Astrocyte (in vitro differentiated cells and primary cell): ENCODE results near the gene FNDC11. TPM values are rescaled to one million over a fixed set of nuclear protein-coding genes. Genes with fewer than 3 reads are reported as not detected.

Experiments
- DNase-seq: peaks from one replicate; pipeline ENCODE4 v3.0.0-alpha.2; 2010; ENCODE audit warnings: low read depth
- FAIRE-seq: peaks from 2 replicates; lab custom pipeline; 2011; peaks lifted over from hg19 to GRCh38; lab: Jason Lieb, UNC
- H2AFZ ChIP-seq: 2 replicates; pipeline ENCODE4 v1.6.0; 2012; ENCODE audit warnings: low read depth, low read length, inconsistent platforms
- H3K27ac ChIP-seq: 2 replicates; pipeline ENCODE4 v1.5.1; 2011; ENCODE audit warnings: low read depth, low read length, inconsistent platforms
- H3K27me3 ChIP-seq: 2 replicates; pipeline ENCODE4 v1.6.0; 2011; ENCODE audit warnings: low read length, inconsistent platforms; ENCODE audit not compliant: insufficient read depth
- H3K36me3 ChIP-seq: 2 replicates; pipeline ENCODE4 v1.5.1; 2011; ENCODE audit warnings: low read length, inconsistent platforms; ENCODE audit not compliant: insufficient read depth
- H3K4me1 ChIP-seq: 2 replicates; pipeline ENCODE4 v1.5.1; 2011; ENCODE audit warnings: low read length, inconsistent platforms; ENCODE audit not compliant: insufficient read depth
- H3K4me2 ChIP-seq: 2 replicates; pipeline ENCODE4 v1.6.0; 2012; ENCODE audit warnings: low read length, inconsistent platforms
- H3K4me3 ChIP-seq: 2 replicates; pipeline ENCODE4 v1.5.1; 2011; ENCODE audit warnings: low read depth, mild to moderate bottlenecking, low read length, inconsistent platforms; ENCODE audit not compliant: insufficient read depth
- H3K79me2 ChIP-seq: 2 replicates; pipeline ENCODE4 v1.6.0; 2012; ENCODE audit warnings: mild to moderate bottlenecking, low read length, inconsistent platforms; ENCODE audit not compliant: insufficient read depth
- H3K9ac ChIP-seq: 2 replicates; pipeline ENCODE4 v1.6.0; 2012; ENCODE audit warnings: mild to moderate bottlenecking, low read length, inconsistent platforms
- H3K9me3 ChIP-seq: 2 replicates; pipeline ENCODE4 v1.5.1; 2012; ENCODE audit warnings: low read depth, mild to moderate bottlenecking, low read length, inconsistent platforms; ENCODE audit not compliant: insufficient read depth
- H4K20me1 ChIP-seq: 2 replicates; pipeline ENCODE4 v1.6.0; 2012; ENCODE audit warnings: low read length, inconsistent platforms; ENCODE audit not compliant: insufficient read depth
- H3K27ac Mint-ChIP-seq: one replicate; pipeline ENCODE4 v1.8.0; 2021; ENCODE audit warnings: mild to moderate bottlenecking, mixed read lengths; ENCODE audit not compliant: unreplicated experiment
- H3K27me3 Mint-ChIP-seq: one replicate; pipeline ENCODE4 v1.8.0; 2021; ENCODE audit warnings: low read depth, mixed read lengths; ENCODE audit not compliant: unreplicated experiment
- H3K36me3 Mint-ChIP-seq: one replicate; pipeline ENCODE4 v1.8.0; 2021; ENCODE audit warnings: low read depth, mixed read lengths; ENCODE audit not compliant: unreplicated experiment
- H3K4me1 Mint-ChIP-seq: one replicate; pipeline ENCODE4 v1.8.0; 2021; ENCODE audit warnings: low read depth, mixed read lengths; ENCODE audit not compliant: unreplicated experiment
- H3K4me3 Mint-ChIP-seq: one replicate; pipeline ENCODE4 v1.8.0; 2021; ENCODE audit warnings: mild to moderate bottlenecking, moderate library complexity, mixed read lengths; ENCODE audit not compliant: unreplicated experiment
- H3K9me3 Mint-ChIP-seq: one replicate; pipeline ENCODE4 v1.8.0; 2021; ENCODE audit warnings: mild to moderate bottlenecking, mixed read lengths; ENCODE audit not compliant: unreplicated experiment
- CTCF ChIP-seq: IDR thresholded peaks from 2 replicates; pipeline ENCODE4 v1.5.1; 2011; ENCODE audit warnings: low read depth, mild to moderate bottlenecking, inconsistent platforms, low read length, moderate library complexity; ENCODE audit not compliant: insufficient read depth
- EZH2 ChIP-seq: IDR thresholded peaks from 2 replicates; pipeline ENCODE4 v1.6.1; 2012; ENCODE audit warnings: mild to moderate bottlenecking, low read length, inconsistent platforms; ENCODE audit not compliant: insufficient read depth
- total RNA-seq: library from RNA; stranded (reverse); gene quantifications from 2 replicates; pipeline ENCODE4 v1.2.1, GENCODE V29; 2021

The FNDC11 gene
- total RNA-seq, 1 donor from 2014 or later = 0.20 TPM

DNA sequence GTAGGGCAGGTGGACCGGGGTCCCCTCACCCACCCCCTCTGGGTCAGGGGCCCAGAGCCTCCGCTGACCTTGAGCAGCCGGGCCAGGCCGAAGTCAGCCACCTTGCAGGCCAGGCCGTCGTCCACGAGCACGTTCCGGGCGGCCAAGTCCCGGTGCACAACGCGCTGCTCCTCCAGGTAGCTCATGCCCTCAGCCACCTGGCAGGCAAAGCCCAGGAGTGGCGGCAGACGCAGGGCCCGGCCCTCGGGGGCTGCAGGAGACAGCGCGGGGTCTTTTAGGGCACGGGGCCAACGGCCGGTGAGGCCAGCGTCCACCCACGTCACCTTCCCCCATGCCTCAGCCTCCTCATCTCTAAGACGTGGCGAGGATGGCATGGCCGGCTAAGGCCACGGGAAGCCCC lies 12.6 kb upstream of the FNDC11 start:
- FAIRE-seq = no peak
- peaks cover 3% of the 10 kb centered on the region for H3K4me1 Mint-ChIP-seq

DNA sequence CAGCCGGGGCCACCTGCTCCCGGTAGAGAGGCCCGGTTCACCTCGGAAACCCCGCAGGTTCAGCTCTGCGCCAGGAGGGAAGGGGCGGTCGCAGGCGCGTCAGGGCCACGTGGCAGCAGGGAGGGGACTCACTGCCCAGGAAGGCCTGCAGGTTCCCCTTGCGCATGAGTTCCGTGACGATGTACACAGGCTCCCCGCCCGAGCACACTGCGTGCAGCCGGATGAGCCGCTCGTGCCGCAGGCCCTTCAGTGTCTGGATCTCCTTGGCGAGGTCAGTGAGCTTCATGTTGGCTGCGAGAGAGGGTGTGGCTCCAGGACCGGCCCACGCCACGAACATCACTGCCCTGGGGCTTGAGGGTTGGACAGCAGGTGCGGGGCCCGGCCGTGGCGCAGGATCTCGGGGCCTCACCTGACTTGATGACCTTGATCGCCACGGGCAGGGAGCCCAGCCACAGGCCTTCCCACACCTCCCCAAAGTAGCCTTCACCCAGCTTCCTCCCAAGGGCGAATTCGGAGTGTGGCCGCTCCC lies 11.9 kb upstream of the FNDC11 start:
- Mint-ChIP-seq H3K9me3 (no peaks in the 10 kb centered on the region), H3K4me3 (no peak overlapping the region), H3K4me1 (peaks cover 3% of the 10 kb centered on the region), H3K36me3 (peaks cover 2% of the 10 kb centered on the region), H3K27me3 (peaks cover 7% of the 10 kb centered on the region), H3K27ac (no peak overlapping the region)
- Histone ChIP-seq H3K9ac (no peak overlapping the region), H3K4me1 (peaks cover 5% of the 10 kb centered on the region), H3K79me2 (no peaks in the 10 kb centered on the region), H3K36me3 (no peaks in the 10 kb centered on the region), H3K27ac (no peak overlapping the region), H3K27me3 (no peaks in the 10 kb centered on the region), H4K20me1 (no peaks in the 10 kb centered on the region), H3K9me3 (no peaks in the 10 kb centered on the region), H3K4me2 (no peak overlapping the region), H2AFZ (no peak overlapping the region), H3K4me3 (no peak overlapping the region)
- FAIRE-seq (no peak), DNase-seq (no peak)
- no peak for TF ChIP-seq EZH2

More for the DNA sequence above, 12.6 kb upstream of the FNDC11 start:
- no peaks in the 10 kb centered on the region for H3K27me3 ChIP-seq
- no peaks in the 10 kb centered on the region for H4K20me1 ChIP-seq
- H3K79me2 ChIP-seq = no peaks in the 10 kb centered on the region
- H3K27me3 Mint-ChIP-seq = peaks cover 4% of the 10 kb centered on the region
- H3K27ac Mint-ChIP-seq = no peak overlapping the region
- TF ChIP-seq CTCF (no peak), EZH2 (no peak)
- peaks cover 2% of the 10 kb centered on the region for H3K36me3 Mint-ChIP-seq
- no peak for DNase-seq
- no peak overlapping the region for H3K4me2 ChIP-seq
- no peak overlapping the region for H2AFZ ChIP-seq
- no peak overlapping the region for H3K4me3 Mint-ChIP-seq
- H3K27ac ChIP-seq = no peak overlapping the region
- no peaks in the 10 kb centered on the region for H3K36me3 ChIP-seq
- no peaks in the 10 kb centered on the region for H3K9me3 ChIP-seq
- no peaks in the 10 kb centered on the region for H3K9me3 Mint-ChIP-seq
- no peak overlapping the region for H3K9ac ChIP-seq
- H3K4me1 ChIP-seq = peaks cover 5% of the 10 kb centered on the region
- no peak overlapping the region for H3K4me3 ChIP-seq

- TF ChIP-seq EZH2 (no peak), CTCF (no peak)
- H3K4me3 Mint-ChIP-seq = no peak overlapping the region
- H3K27me3 Mint-ChIP-seq = peaks cover 7% of the 10 kb centered on the region
- H3K4me1 Mint-ChIP-seq = peaks cover 3% of the 10 kb centered on the region
- no peaks in the 10 kb centered on the region for H3K9me3 Mint-ChIP-seq
- H3K36me3 ChIP-seq = no peaks in the 10 kb centered on the region
- no peaks in the 10 kb centered on the region for H4K20me1 ChIP-seq
- H3K9ac ChIP-seq = no peak overlapping the region
- no peak overlapping the region for H3K27ac ChIP-seq
- DNase-seq (no peak), FAIRE-seq (no peak)
- H3K27ac Mint-ChIP-seq = no peak overlapping the region
- no peaks in the 10 kb centered on the region for H3K27me3 ChIP-seq
- H3K4me1 ChIP-seq = peaks cover 2% of the 10 kb centered on the region
- H3K9me3 ChIP-seq = no peaks in the 10 kb centered on the region
- no peaks in the 10 kb centered on the region for H3K79me2 ChIP-seq
- H3K36me3 Mint-ChIP-seq = peaks cover 2% of the 10 kb centered on the region
- H3K4me3 ChIP-seq = no peak overlapping the region
- H3K4me2 ChIP-seq = no peak overlapping the region
- no peak overlapping the region for H2AFZ ChIP-seq
Observed at GRCh38 chr20:63542696-63543095, 11.3 kb upstream of the FNDC11 start.
